K562 (cell line): Measurements from ENCODE around the gene BEX3. TPM values are rescaled to one million over a fixed set of nuclear protein-coding genes. Genes with fewer than 3 reads are reported as not detected.

Experiments used
- ATAC-seq: fragments of 200-7000 bp; cut with Tn5 transposase; 3 replicates; pipeline ENCODE4 v1.9.1; 2020; ENCODE audit warnings: moderate library complexity
- BruUV-seq: library from RNA; stranded (reverse); fragments of 400-500 nt; replicated peaks from 2 replicates; lab custom pipeline; 2021; lab: Mats Ljungman, UMichigan
- CTCF ChIA-PET: fragments of 300-600 bp; formaldehyde crosslinking; extraction: SDS; loops from one replicate; lab custom pipeline; 2021; ENCODE audit warnings: low intra/inter-chr PET ratio; lab: Yijun Ruan, JAX
- POLR2A ChIA-PET: fragments of 300-600, 350-650 bp; sonication (Branson Sonifier 250); formaldehyde crosslinking; extraction: SDS; loops from one replicate; lab custom pipeline; 2021; ENCODE audit warnings: antibody characterized with exemption, inconsistent platforms; lab: Yijun Ruan, JAX
- DNase-seq, 4 experiments: peaks; one replicate each; pipeline versions ENCODE4 v3.0.0 to v3.0.0-alpha.2; 2011 to 2018; ENCODE audit warnings: low spot score in 3 of 4, mixed read lengths in 3 of 4; ENCODE audit errors: extremely low read depth in 1 of 4
- FAIRE-seq: peaks from 2 replicates; lab custom pipeline; 2011; peaks lifted over from hg19 to GRCh38; lab: Jason Lieb, UNC
- H2AFZ ChIP-seq: 2 replicates; pipeline ENCODE4 v1.6.0; 2011; ENCODE audit warnings: low read depth, low read length, control low read depth, inconsistent platforms
- H3K27ac ChIP-seq: fragments of 200-600 bp; 3 replicates; pipeline ENCODE4 v1.8.0; 2011; ENCODE audit warnings: low read depth, mild to moderate bottlenecking, control low read depth, inconsistent platforms, low read length, moderate library complexity, mixed read lengths; ENCODE audit errors: extremely low read depth
- H3K27me3 ChIP-seq, 2 experiments: fragments of 300-600 bp in 1 of 2; 2 replicates in 1 of 2; 3 replicates in 1 of 2; pipeline versions ENCODE4 v1.6.0 to v1.8.0; 2011; ENCODE audit warnings: inconsistent platforms in 2 of 2, low read length in 2 of 2, mild to moderate bottlenecking in 1 of 2, mixed read lengths in 1 of 2, moderate library complexity in 1 of 2; ENCODE audit not compliant: control insufficient read depth in 2 of 2, insufficient read depth in 2 of 2
- H3K36me3 ChIP-seq: fragments of 300-600 bp; 3 replicates; pipeline ENCODE4 v1.8.0; 2011; ENCODE audit warnings: mild to moderate bottlenecking, low read length, inconsistent platforms; ENCODE audit not compliant: control insufficient read depth, insufficient read depth
- H3K4me1 ChIP-seq, 2 experiments: fragments of 200-600 bp in 1 of 2; replicated peaks in 1 of 2; 2 replicates in 1 of 2; 3 replicates in 1 of 2; pipeline versions ENCODE4 v1.5.1 to v1.8.0; 2011; ENCODE audit warnings: inconsistent platforms in 2 of 2, low read length in 2 of 2, mild to moderate bottlenecking in 1 of 2, mixed read lengths in 1 of 2, moderate library complexity in 1 of 2; ENCODE audit not compliant: control insufficient read depth in 2 of 2, insufficient read depth in 2 of 2
- H3K4me2 ChIP-seq: 2 replicates; pipeline ENCODE4 v1.6.1; 2011; ENCODE audit warnings: low read length, control low read depth, inconsistent platforms, mixed read lengths; ENCODE audit not compliant: insufficient read depth
- H3K4me3 ChIP-seq: fragments of 200-600 bp; sonication (generic), shearing (Covaris generic); 2 replicates; pipeline ENCODE4 v1.5.1; 2016; ENCODE audit warnings: control low read depth, inconsistent platforms
- H3K79me2 ChIP-seq: fragments of 200-600 bp; 3 replicates; pipeline ENCODE4 v1.8.0; 2011; ENCODE audit warnings: low read length, inconsistent platforms; ENCODE audit not compliant: control insufficient read depth, insufficient read depth
- H3K9ac ChIP-seq, 2 experiments: 2 replicates each; pipeline versions ENCODE4 v1.6.0 to v1.6.1; 2011; ENCODE audit warnings: low read depth in 2 of 2, low read length in 2 of 2, control low read depth in 1 of 2, inconsistent platforms in 1 of 2, mild to moderate bottlenecking in 1 of 2, mixed read lengths in 1 of 2; ENCODE audit not compliant: insufficient read depth in 1 of 2
- H3K9me1 ChIP-seq: one replicate; pipeline ENCODE4 v1.6.0; 2011; ENCODE audit warnings: inconsistent platforms, mild to moderate bottlenecking, low read length, moderate library complexity; ENCODE audit not compliant: control insufficient read depth, insufficient read depth
- H3K9me3 ChIP-seq: replicated peaks from 2 replicates; pipeline ENCODE4 v1.5.1; 2011; ENCODE audit warnings: low read depth, low read length, inconsistent platforms; ENCODE audit not compliant: control insufficient read depth, insufficient read depth
- H4K20me1 ChIP-seq: replicated peaks from 2 replicates; pipeline ENCODE4 v1.6.1; 2011; ENCODE audit warnings: low read length, inconsistent platforms, mixed read lengths; ENCODE audit not compliant: control insufficient read depth, insufficient read depth
- ATF3 ChIP-seq, 2 experiments: fragments of 450-650 bp in 1 of 2; sonication (generic) in 1 of 2; formaldehyde crosslinking in 1 of 2; IDR thresholded peaks in 1 of 2; conservative IDR thresholded peaks in 1 of 2; 2 replicates each; pipeline versions ENCODE4 v1.6.1 to v1.8.1; 2016 to 2023; ENCODE audit warnings: mild to moderate bottlenecking in 2 of 2, moderate library complexity in 2 of 2, inconsistent platforms in 1 of 2, missing genetic modification reagents in 1 of 2
- EHMT2 ChIP-seq: fragments of 450-650 bp; IDR thresholded peaks from 2 replicates; pipeline ENCODE4 v1.6.1; 2018; ENCODE audit warnings: antibody characterized with exemption
- ELK3 ChIP-seq: fragments of 450-650 bp; formaldehyde crosslinking; IDR thresholded peaks from 2 replicates; pipeline ENCODE4 v1.4.0; 2020; ENCODE audit warnings: mild to moderate bottlenecking
- NFYB ChIP-seq: IDR thresholded peaks from 2 replicates; pipeline ENCODE4 v1.6.1; 2011; ENCODE audit warnings: mild to moderate bottlenecking, moderate library complexity; ENCODE audit not compliant: insufficient read length; ENCODE audit errors: extremely low read depth
- ZNF436 ChIP-seq: fragments of 250-450, 450-650 bp; sonication (Bioruptor Pico); formaldehyde crosslinking; IDR thresholded peaks from 2 replicates; pipeline ENCODE4 v1.7.0; 2020; ENCODE audit warnings: mild to moderate bottlenecking
- WGBS: fragments of 100-300 bp; shearing (Covaris generic); methylation state at CpG from one replicate; pipeline ENCODE4 v1.1.6; 2016; ENCODE audit warnings: low coverage, mixed read lengths; ENCODE audit not compliant: insufficient coverage; ENCODE audit errors: missing lambda C conversion rate; 5-methylcytosine and 5-hydroxymethylcytosine counted together
- in situ Hi-C: fragments of 300-500 bp; cut with MboI; formaldehyde crosslinking; loops from 4 replicates; pipeline ENCODE4 v1.15.0; 2018; ENCODE audit warnings: inconsistent platforms, mixed read lengths
- intact Hi-C: fragments of 100-400 bp; cut with micrococcal nuclease; formaldehyde crosslinking; loops from 2 replicates; pipeline ENCODE4 v1.14.2; 2022
- polyA plus RNA-seq, 8 experiments: library from polyadenylated mRNA; depleted of rRNA in 4 of 8; stranded (reverse) in 5 of 8; unstranded in 3 of 8; fragments of >200 nt; fragmentation: Nextera tagmentation in 2 of 8; fragmentation: Illumina TruSeq in 1 of 8; extraction: Ambion mirVana in 2 of 8; extraction: Trizol in 1 of 8; gene quantifications; 2 replicates each; pipeline versions ENCODE4 v1.2.1 to v1.2.3, GENCODE V29; 2011 to 2014; ENCODE audit warnings: inconsistent platforms in 1 of 8, missing spikeins in 1 of 8
- total RNA-seq, 7 experiments: library from RNA; depleted of rRNA in 6 of 7; stranded (reverse); fragments of >200 nt in 6 of 7; fragmentation: Illumina TruSeq in 2 of 7; extraction: Trizol in 2 of 7; gene quantifications; 2 replicates each; pipeline versions ENCODE4 v1.2.1 to v1.2.3, GENCODE V29; 2011 to 2021; ENCODE audit warnings: low replicate concordance in 1 of 7
- TF ChIP-seq, protein P1 (sequence below): fragments of 250-450 bp; sonication (Bioruptor Pico); IDR thresholded peaks from 2 replicates; pipeline ENCODE4 v1.5.0; 2020; ENCODE audit warnings: mild to moderate bottlenecking

Gene BEX3
- total and polyA plus RNA-seq, 9 of the 15 experiments (the other 6 are each of a cell fraction or from before 2014, with no cell fraction given), result 0.21 to 0.47 TPM; not detected in 7

DNA sequence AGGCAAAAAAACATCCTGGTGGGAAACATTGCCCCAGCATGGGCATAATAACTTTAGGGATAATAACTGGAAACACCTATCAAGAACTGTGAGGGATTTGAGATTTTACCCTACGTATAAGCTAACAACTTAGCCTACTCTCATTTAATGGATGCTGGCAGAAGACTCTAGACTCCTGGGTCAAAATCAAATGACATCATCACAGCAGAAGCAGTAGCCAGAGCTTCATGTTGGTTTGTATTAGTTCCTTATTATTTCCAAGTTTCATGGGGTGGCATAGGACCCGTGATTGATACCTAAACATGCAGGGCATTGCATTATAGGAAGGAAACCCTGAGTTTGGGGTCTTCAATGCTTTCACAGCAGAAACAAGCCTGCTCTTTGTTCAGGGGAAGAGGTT lies 15.4 kb upstream of the BEX3 start:
- no peak overlapping the region for H3K9ac ChIP-seq
- peaks cover 18% of the 10 kb centered on the region for H3K79me2 ChIP-seq
- in situ Hi-C loops (no loop called here), intact Hi-C loops (no loop called here)
- no peak for TF ChIP-seq ZNF436 (CRISPR knock-in tag)
- no peak for TF ChIP-seq EHMT2
- peak; percentile 52 for TF ChIP-seq ATF3 (IDR thresholded peaks at IDR 0.05)
- TF ChIP-seq ATF3 (CRISPR knock-in tag; conservative IDR thresholded peaks at IDR 0.05), result no peak
- TF ChIP-seq, protein P1, sequence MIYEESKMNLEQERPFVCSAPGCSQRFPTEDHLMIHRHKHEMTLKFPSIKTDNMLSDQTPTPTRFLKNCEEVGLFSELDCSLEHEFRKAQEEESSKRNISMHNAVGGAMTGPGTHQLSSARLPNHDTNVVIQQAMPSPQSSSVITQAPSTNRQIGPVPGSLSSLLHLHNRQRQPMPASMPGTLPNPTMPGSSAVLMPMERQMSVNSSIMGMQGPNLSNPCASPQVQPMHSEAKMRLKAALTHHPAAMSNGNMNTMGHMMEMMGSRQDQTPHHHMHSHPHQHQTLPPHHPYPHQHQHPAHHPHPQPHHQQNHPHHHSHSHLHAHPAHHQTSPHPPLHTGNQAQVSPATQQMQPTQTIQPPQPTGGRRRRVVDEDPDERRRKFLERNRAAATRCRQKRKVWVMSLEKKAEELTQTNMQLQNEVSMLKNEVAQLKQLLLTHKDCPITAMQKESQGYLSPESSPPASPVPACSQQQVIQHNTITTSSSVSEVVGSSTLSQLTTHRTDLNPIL (CRISPR knock-in tag), result no peak
- no peak for TF ChIP-seq NFYB
- no peak for TF ChIP-seq ELK3 (CRISPR knock-in tag)
- no peak overlapping the region for H3K27ac ChIP-seq
- DNase-seq (no peak), FAIRE-seq (no peak), ATAC-seq (no peak)
- ChIA-PET POLR2A (no interaction called here), CTCF (no interaction called here)
- H3K4me2 ChIP-seq, result no peak overlapping the region
- peaks cover 4% of the 10 kb centered on the region; the same call in 1 of the 3 replicates for H3K36me3 ChIP-seq
- no peak overlapping the region for H3K4me3 ChIP-seq
- no peaks in the 10 kb centered on the region for H4K20me1 ChIP-seq
- BruUV-seq, result no TSS peak
- no peaks in the 10 kb centered on the region for H3K9me3 ChIP-seq
- no peaks in the 10 kb centered on the region for H3K27me3 ChIP-seq
- 13% methylated on average over 2 of the region's 2 CpGs for WGBS
- no peaks in the 10 kb centered on the region for H3K9me1 ChIP-seq
- peaks cover 0 to 6% of the 10 kb centered on the region in 2 experiments; a peak in 2 of 5 replicates for H3K4me1 ChIP-seq
- no peak overlapping the region for H2AFZ ChIP-seq
